GM10266 (cell line): ENCODE measurements around the gene TPRG1.

Experiments
- DNase-seq: peaks from one replicate; pipeline ENCODE4 v3.0.0; 2012; ENCODE audit errors: extremely low spot score
- TF ChIP-seq, protein P1 (sequence below): IDR thresholded peaks from 2 replicates; pipeline ENCODE4 v1.5.1; 2012; ENCODE audit warnings: mild to moderate bottlenecking, low read depth; ENCODE audit not compliant: control insufficient read depth, insufficient read depth; ENCODE audit errors: missing control alignments

TPRG1 gene

DNA sequence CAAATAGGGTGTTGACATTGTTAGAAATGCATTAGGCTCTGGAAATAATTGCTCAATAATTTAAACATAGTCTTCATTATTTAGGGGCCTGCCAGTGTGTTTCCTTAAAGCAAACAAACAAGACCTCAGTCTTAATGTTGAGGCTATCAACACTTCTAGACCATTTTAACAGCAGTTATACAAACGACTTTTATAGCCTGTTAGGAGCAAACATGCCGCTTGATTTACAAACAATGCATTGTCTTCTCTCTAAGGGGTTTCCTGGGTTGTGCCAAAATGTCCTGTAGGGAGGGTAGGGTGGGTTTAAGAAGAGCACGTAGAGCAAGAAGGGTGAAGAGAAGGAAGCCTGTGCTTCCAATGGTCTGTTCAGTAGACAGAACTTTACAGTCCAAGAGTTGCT is 53.7 kb downstream of the TPRG1 start:
- TF ChIP-seq, protein P1, sequence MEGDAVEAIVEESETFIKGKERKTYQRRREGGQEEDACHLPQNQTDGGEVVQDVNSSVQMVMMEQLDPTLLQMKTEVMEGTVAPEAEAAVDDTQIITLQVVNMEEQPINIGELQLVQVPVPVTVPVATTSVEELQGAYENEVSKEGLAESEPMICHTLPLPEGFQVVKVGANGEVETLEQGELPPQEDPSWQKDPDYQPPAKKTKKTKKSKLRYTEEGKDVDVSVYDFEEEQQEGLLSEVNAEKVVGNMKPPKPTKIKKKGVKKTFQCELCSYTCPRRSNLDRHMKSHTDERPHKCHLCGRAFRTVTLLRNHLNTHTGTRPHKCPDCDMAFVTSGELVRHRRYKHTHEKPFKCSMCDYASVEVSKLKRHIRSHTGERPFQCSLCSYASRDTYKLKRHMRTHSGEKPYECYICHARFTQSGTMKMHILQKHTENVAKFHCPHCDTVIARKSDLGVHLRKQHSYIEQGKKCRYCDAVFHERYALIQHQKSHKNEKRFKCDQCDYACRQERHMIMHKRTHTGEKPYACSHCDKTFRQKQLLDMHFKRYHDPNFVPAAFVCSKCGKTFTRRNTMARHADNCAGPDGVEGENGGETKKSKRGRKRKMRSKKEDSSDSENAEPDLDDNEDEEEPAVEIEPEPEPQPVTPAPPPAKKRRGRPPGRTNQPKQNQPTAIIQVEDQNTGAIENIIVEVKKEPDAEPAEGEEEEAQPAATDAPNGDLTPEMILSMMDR = no peak
- DNase-seq = no peak

DNA sequence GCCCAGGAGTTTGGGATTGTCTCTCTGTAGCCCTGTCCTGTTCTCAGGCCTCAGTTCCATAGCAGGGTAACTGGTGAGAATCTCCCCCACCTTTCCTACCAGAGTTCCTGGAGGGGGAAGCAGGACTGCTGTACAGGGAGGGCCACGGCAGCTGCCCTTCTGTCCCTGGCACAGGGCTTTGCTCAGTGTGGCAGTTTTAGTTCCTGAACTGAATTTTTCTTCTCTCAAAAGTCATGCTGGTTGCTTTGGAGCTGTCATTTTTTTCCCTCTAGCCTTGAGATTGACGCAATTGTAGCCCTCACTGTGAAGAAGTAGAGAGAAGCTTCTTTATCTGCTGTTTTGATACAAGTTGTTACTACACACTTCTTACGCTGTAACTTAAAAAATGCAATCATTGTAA is 55.5 kb downstream of the TPRG1 start:
- no peak for DNase-seq

DNA sequence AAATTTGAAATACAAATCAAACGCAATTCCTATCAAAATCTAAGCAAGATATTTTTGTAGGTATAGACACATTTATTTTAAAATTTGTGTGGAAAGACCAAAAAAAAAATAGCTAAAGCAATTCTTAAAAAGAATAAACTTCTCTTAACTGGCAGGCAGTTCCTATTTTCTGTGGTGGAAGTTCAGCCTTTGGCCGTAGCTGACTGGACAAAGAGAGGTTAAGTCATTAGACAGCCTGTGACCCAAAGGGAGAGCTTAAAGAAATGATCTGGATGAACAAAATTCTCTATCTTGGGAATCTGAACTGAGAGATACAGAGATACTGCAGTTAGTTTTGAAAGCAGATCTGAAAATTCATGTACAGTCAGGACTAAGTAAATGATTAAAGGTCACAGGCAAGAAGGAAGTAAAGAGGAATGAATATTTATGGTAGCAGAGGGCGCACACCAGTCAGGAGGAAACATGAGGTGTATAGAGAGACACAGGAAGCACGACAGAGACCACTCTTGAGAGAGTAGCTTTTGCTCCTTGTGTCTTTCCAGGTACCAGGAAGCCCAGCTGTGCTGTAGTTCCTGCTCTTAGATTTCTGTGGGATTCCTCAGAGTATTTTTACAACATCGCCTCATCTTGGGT is 57.5 kb downstream of the TPRG1 start:
- TF ChIP-seq, protein P1 = no peak
- no peak for DNase-seq

More for the DNA sequence above, 55.5 kb downstream of the TPRG1 start:
- TF ChIP-seq, protein P1 = no peak

DNA sequence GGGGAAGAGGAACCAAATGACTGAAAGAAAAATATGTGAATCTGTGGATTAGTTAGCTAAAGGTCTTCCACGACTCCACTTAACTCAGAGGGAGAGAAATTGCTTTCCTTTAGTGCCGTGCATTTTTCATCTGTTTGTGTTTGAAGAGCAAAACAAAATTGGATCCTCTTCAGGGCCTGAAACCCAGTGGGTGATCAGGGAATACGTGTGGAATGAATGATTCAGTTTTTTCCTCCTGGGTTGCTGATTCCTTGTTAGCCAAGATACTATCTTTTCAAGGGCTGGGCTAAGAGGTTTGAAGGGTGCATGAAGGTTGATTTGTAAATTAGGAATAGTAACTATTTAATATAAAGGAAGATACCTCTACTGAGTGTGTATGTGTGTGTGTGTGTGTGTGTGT is 61.0 kb downstream of the TPRG1 start:
- no peak for DNase-seq
- TF ChIP-seq, protein P1 = no peak

DNA sequence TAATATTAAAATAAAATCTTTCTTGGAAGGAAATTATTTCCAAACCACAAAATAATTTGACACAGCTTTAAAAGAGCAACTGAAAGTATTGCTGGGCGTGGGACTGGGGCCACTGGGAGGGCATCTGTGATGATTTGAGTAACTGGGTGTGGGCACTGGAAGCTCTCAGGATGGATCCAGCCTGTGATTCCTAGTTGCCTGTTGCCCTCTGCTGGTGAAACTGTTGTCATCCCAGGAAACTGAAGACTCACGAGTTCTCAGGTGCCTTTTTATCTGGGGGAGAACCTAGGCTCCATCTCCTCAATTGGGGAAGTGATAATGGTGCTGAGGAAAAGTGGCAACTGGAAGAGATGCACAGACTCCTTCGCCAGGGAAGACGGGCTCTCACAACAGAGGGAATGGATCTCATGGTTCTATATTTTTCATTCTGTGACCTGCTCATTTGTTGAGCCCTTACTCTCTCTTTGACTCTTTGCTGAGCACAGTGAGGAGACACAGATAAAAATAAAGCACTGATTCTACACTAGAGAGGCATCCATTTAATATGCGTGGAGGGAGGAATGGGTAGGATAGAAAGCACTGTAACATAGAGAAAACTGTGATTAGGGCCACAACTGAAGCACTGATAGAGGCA is 61.6 kb downstream of the TPRG1 start:
- TF ChIP-seq, protein P1 = peak; percentile 45
- DNase-seq = peak; percentile 22

DNA sequence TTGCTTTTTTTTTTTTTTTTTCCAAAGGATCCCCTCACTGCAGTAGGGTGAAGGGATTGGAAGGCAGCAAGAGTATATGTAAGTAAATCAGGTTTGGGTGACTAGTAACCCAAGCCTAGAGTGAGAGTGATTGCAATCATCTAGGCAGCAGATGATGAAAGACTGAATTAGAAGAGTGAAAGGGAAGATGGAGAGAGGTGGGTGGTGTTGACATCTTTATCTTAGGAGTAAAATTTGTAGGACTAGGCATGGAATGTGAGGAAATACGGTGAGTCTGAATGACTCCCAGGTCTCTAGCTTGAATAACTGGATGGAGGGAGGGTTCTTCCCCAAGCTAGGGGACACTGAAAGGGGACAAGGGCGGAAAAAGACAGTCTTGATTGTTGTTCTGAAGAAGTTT is 63.4 kb downstream of the TPRG1 start:
- TF ChIP-seq, protein P1 = no peak
- no peak for DNase-seq

DNA sequence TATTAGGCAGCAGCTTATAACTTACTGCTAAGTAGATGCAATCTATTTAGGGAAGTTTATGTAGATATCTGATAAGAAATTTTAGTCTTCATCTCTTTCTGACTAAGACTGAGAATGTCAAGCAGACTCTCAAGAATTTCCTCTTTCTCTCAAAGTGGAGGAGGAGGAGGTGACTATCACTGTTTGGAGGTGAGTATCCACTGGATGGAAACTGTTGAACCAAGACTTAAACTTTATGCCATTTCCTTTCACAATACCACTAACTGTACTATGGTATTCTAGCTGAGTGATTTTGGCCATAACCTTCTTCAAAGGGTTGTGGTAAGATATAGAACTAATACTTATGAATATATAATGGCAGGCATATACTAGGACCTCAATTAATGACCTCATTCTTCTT is 64.6 kb downstream of the TPRG1 start:
- peak; percentile 39 for DNase-seq
- TF ChIP-seq, protein P1 = no peak
